ENCODE data around the gene IMPA2. TPM values are rescaled to one million over a fixed set of nuclear protein-coding genes. Genes with fewer than 3 reads are reported as not detected.

IMPA2 gene
- total RNA-seq, 1 experiment from 2014 or later, result 37.6 TPM

DNA sequence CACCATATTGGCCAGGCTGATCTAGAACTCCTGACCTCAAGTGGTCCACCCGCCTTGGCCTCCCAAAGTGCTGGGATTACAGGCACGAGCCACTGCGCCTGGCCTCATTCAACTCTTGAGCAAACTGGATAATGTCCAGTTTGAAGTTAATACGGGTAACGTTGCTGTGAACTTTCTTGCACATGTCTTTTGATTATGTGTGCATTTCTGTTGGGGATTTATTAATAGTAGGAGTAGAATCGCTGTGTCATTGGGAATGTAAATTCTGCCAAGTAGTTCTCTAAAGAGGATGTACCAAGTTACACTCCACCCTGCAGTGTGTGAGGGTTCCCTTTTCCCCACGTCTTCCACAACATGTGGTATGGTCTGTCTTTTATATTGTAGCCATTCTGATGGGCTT lies 6.2 kb downstream of the IMPA2 start:
- in situ Hi-C loops (cut with HindIII; ENCODE audit: low pct_unique_long_range_greater_than_20kb, low sequenced_read_pairs), result no loop called here
- no peak for TF ChIP-seq SIN3A (IDR thresholded peaks at IDR 0.05; ENCODE audit: borderline replicate concordance, insufficient read depth, low read depth, low read length)
- TF ChIP-seq, protein P1, sequence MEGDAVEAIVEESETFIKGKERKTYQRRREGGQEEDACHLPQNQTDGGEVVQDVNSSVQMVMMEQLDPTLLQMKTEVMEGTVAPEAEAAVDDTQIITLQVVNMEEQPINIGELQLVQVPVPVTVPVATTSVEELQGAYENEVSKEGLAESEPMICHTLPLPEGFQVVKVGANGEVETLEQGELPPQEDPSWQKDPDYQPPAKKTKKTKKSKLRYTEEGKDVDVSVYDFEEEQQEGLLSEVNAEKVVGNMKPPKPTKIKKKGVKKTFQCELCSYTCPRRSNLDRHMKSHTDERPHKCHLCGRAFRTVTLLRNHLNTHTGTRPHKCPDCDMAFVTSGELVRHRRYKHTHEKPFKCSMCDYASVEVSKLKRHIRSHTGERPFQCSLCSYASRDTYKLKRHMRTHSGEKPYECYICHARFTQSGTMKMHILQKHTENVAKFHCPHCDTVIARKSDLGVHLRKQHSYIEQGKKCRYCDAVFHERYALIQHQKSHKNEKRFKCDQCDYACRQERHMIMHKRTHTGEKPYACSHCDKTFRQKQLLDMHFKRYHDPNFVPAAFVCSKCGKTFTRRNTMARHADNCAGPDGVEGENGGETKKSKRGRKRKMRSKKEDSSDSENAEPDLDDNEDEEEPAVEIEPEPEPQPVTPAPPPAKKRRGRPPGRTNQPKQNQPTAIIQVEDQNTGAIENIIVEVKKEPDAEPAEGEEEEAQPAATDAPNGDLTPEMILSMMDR (IDR thresholded peaks at IDR 0.05), result no peak
- no peak for TF ChIP-seq POLR2AphosphoS5 (IDR thresholded peaks at IDR 0.05; ENCODE audit: low read depth, low read length)
- TF ChIP-seq REST (IDR thresholded peaks at IDR 0.05; ENCODE audit: insufficient read depth in 1 of 2, low read depth in 2 of 2, low read length in 1 of 2), result no peak
- TF ChIP-seq TCF7L2 (IDR thresholded peaks at IDR 0.05; ENCODE audit: low read depth, low read length), result no peak
- Histone ChIP-seq H3K36me3 (ENCODE audit: control insufficient read depth, insufficient read depth, low read length) (no peaks in the 10 kb centered on the region), H3K4me1 (ENCODE audit: control insufficient read depth, insufficient read depth, low read length) (peaks cover 10% of the 10 kb centered on the region), H3K9me3 (ENCODE audit: control insufficient read depth, insufficient read depth, low read depth, low read length) (no peaks in the 10 kb centered on the region), H3K27me3 (ENCODE audit: control insufficient read depth, insufficient read depth, low read length) (no peaks in the 10 kb centered on the region), H3K4me3 (ENCODE audit: low read depth in 2 of 2, low read length in 2 of 2) (no peak overlapping the region), H3K27ac (ENCODE audit: low read length) (no peak overlapping the region)
- DNase-seq (ENCODE audit: low read depth, low spot score) (no peak), ATAC-seq (no peak)
- intact Hi-C loops (cut with micrococcal nuclease; ENCODE audit: unreplicated experiment), result no loop called here
- CTCF ChIA-PET, result interaction anchor here (0.7 kb wide), 1 partner anchor 16 kb away, joined by 4 read pairs; no protein-coding TSS in a partner anchor
- BruUV-seq (replicated peaks), result no TSS peak
- POLR2A ChIA-PET, result no interaction called here

- TF ChIP-seq POLR2AphosphoS5 (IDR thresholded peaks at IDR 0.05; ENCODE audit: low read depth, low read length), result no peak
- TF ChIP-seq SIN3A (IDR thresholded peaks at IDR 0.05; ENCODE audit: borderline replicate concordance, insufficient read depth, low read depth, low read length), result no peak
- no peak for TF ChIP-seq TCF7L2 (IDR thresholded peaks at IDR 0.05; ENCODE audit: low read depth, low read length)
- TF ChIP-seq, protein P1 (IDR thresholded peaks at IDR 0.05), result no peak
- no peak for TF ChIP-seq REST (IDR thresholded peaks at IDR 0.05; ENCODE audit: insufficient read depth in 1 of 2, low read depth in 2 of 2, low read length in 1 of 2)
Measured at GRCh38 chr18:11989174-11989573, 7.9 kb downstream of the IMPA2 start.

More at GRCh38 chr18:11989174-11989573, 7.9 kb downstream of the IMPA2 start:
- intact Hi-C loops (cut with micrococcal nuclease; ENCODE audit: unreplicated experiment), result no loop called here
- no TSS peak for BruUV-seq (replicated peaks)
- no peak for DNase-seq (ENCODE audit: low read depth, low spot score)
- Histone ChIP-seq H3K9me3 (ENCODE audit: control insufficient read depth, insufficient read depth, low read depth, low read length) (no peaks in the 10 kb centered on the region), H3K4me3 (ENCODE audit: low read depth in 2 of 2, low read length in 2 of 2) (no peak overlapping the region), H3K4me1 (ENCODE audit: control insufficient read depth, insufficient read depth, low read length) (no peaks in the 10 kb centered on the region), H3K36me3 (ENCODE audit: control insufficient read depth, insufficient read depth, low read length) (no peaks in the 10 kb centered on the region), H3K27me3 (ENCODE audit: control insufficient read depth, insufficient read depth, low read length) (no peaks in the 10 kb centered on the region), H3K27ac (ENCODE audit: low read length) (no peak overlapping the region)
- ChIA-PET POLR2A (no interaction called here), CTCF (no interaction called here)
- in situ Hi-C loops (cut with HindIII; ENCODE audit: low pct_unique_long_range_greater_than_20kb, low sequenced_read_pairs), result no loop called here
- ATAC-seq, result no peak
